A673 (cell line): ENCODE measurements around the gene NLGN1. TPM values are rescaled to one million over a fixed set of nuclear protein-coding genes. Genes with fewer than 3 reads are reported as not detected.

Experiments
- BruUV-seq: library from RNA; stranded (reverse); fragments of 400-500 nt; replicated peaks from 2 replicates; lab custom pipeline; 2021; lab: Mats Ljungman, UMichigan
- CTCF ChIA-PET: fragments of 300-600 bp; sonication (Branson Sonifier 250); formaldehyde crosslinking; loops from one replicate; lab custom pipeline; 2022; ENCODE audit warnings: antibody characterized with exemption; lab: Charles Lee
- POLR2A ChIA-PET: fragments of 300-600 bp; sonication (Branson Sonifier 250); formaldehyde crosslinking; loops from one replicate; lab custom pipeline; 2022; ENCODE audit warnings: antibody characterized with exemption; ENCODE audit not compliant: low non-redundant PET; lab: Charles Lee
- DNase-seq: peaks from one replicate; pipeline ENCODE4 v3.0.0-alpha.2; 2015; ENCODE audit warnings: low spot score
- H3K27ac ChIP-seq: fragments of 200-600 bp; sonication (generic); 2 replicates; pipeline ENCODE4 v1.5.1; 2016; ENCODE audit warnings: mixed run types, low read depth, mild to moderate bottlenecking, mixed read lengths, antibody characterized with exemption, low read length; ENCODE audit not compliant: poor library complexity, severe bottlenecking
- H3K27me3 ChIP-seq: fragments of 200-600 bp; sonication (generic); replicated peaks from 2 replicates; pipeline ENCODE4 v1.6.1; 2017; ENCODE audit warnings: mixed run types, low read depth, mild to moderate bottlenecking, mixed read lengths, antibody characterized with exemption, low read length; ENCODE audit not compliant: insufficient read depth, poor library complexity
- H3K36me3 ChIP-seq: fragments of 200-600 bp; sonication (generic); 2 replicates; pipeline ENCODE4 v1.6.1; 2016; ENCODE audit warnings: mixed run types, mild to moderate bottlenecking, mixed read lengths, antibody characterized with exemption, low read length; ENCODE audit not compliant: insufficient read depth, poor library complexity, severe bottlenecking
- H3K4me1 ChIP-seq: fragments of 200-600 bp; sonication (generic); 2 replicates; pipeline ENCODE4 v1.6.1; 2017; ENCODE audit warnings: mixed run types, mild to moderate bottlenecking, mixed read lengths, antibody characterized with exemption, low read length; ENCODE audit not compliant: insufficient read depth, poor library complexity, severe bottlenecking
- H3K4me3 ChIP-seq: fragments of 200-600 bp; sonication (generic); 2 replicates; pipeline ENCODE4 v1.5.1; 2016; ENCODE audit warnings: low read depth, mixed run types, mild to moderate bottlenecking, mixed read lengths, low read length; ENCODE audit not compliant: poor library complexity, severe bottlenecking
- H3K9me3 ChIP-seq: fragments of 200-600 bp; sonication (generic); 2 replicates; pipeline ENCODE4 v1.6.1; 2016; ENCODE audit warnings: mixed run types, low read depth, mild to moderate bottlenecking, mixed read lengths, antibody characterized with exemption, low read length; ENCODE audit not compliant: poor library complexity, severe bottlenecking
- CTCF ChIP-seq: fragments of 300-800, 200-600 bp; sonication (generic); conservative IDR thresholded peaks from 2 replicates; pipeline ENCODE4 v1.5.1; 2017; ENCODE audit warnings: low read depth, mild to moderate bottlenecking, antibody characterized with exemption, low read length, moderate library complexity, mixed read lengths
- EZH2 ChIP-seq: fragments of 200-600 bp; sonication (generic); IDR thresholded peaks from 2 replicates; pipeline ENCODE4 v1.6.1; 2017; ENCODE audit warnings: borderline replicate concordance, low read depth, mild to moderate bottlenecking, mixed read lengths, antibody characterized with exemption, low read length; ENCODE audit not compliant: poor library complexity, severe bottlenecking
- intact Hi-C: fragments of 100-400 bp; cut with micrococcal nuclease; formaldehyde crosslinking; loops from one replicate; pipeline ENCODE4 v1.10.0; 2022; ENCODE audit not compliant: unreplicated experiment
- total RNA-seq: library from RNA; stranded (reverse); gene quantifications from 2 replicates; pipeline ENCODE4 v1.2.3, GENCODE V29; 2021

Gene NLGN1
- total RNA-seq, 1 experiment from 2014 or later, result 0.39 TPM

- CTCF ChIA-PET, result no interaction called here
- DNase-seq, result no peak
- Histone ChIP-seq H3K27me3 (no peaks in the 10 kb centered on the region), H3K27ac (no peak overlapping the region), H3K36me3 (no peaks in the 10 kb centered on the region), H3K4me1 (no peaks in the 10 kb centered on the region), H3K9me3 (no peaks in the 10 kb centered on the region), H3K4me3 (no peak overlapping the region)
- POLR2A ChIA-PET, result no interaction called here
- no TSS peak for BruUV-seq
- TF ChIP-seq CTCF (no peak), EZH2 (no peak)
- intact Hi-C loops, result no loop called here
Observed at GRCh38 chr3:174280186-174280585, 882.6 kb downstream of the NLGN1 start.

- DNase-seq, result peak; percentile 5
Observed at GRCh38 chr3:174285242-174285864, 887.8 kb downstream of the NLGN1 start.

GRCh38 chr3:174287705-174288104 is 890.2 kb downstream of the NLGN1 start:
- Histone ChIP-seq H3K4me3 (no peak overlapping the region), H3K27ac (no peak overlapping the region), H3K36me3 (no peaks in the 10 kb centered on the region), H3K4me1 (no peaks in the 10 kb centered on the region), H3K9me3 (no peaks in the 10 kb centered on the region), H3K27me3 (no peaks in the 10 kb centered on the region)
- no TSS peak for BruUV-seq
- CTCF ChIA-PET, result no interaction called here
- intact Hi-C loops, result no loop called here
- POLR2A ChIA-PET, result no interaction called here
- no peak for DNase-seq
- no peak for TF ChIP-seq CTCF
- no peak for TF ChIP-seq EZH2

More at GRCh38 chr3:174285242-174285864, 887.8 kb downstream of the NLGN1 start:
- no peak overlapping the region for H3K27ac ChIP-seq
- H3K4me3 ChIP-seq, result no peak overlapping the region
- intact Hi-C loops, result no loop called here
- H3K27me3 ChIP-seq, result no peaks in the 10 kb centered on the region
- no peaks in the 10 kb centered on the region for H3K4me1 ChIP-seq
- BruUV-seq, result no TSS peak
- ChIA-PET CTCF (no interaction called here), POLR2A (interaction anchor here (0.5 kb wide), 1 partner anchor 872 kb away, joined by 3 read pairs; no protein-coding TSS in a partner anchor)
- H3K36me3 ChIP-seq, result no peaks in the 10 kb centered on the region
- TF ChIP-seq EZH2, result no peak
- TF ChIP-seq CTCF, result no peak
- H3K9me3 ChIP-seq, result no peaks in the 10 kb centered on the region
